ENCODE data around the gene SNX22.

- TF ChIP-seq CTCF (IDR thresholded peaks at IDR 0.05) = no peak
- TF ChIP-seq POLR2A (IDR thresholded peaks at IDR 0.05; ENCODE audit: low read depth) = no peak
Observed at GRCh38 chr15:64137226-64137833, 14.2 kb upstream of the SNX22 start.

Measured in esophagus muscularis mucosa (tissue), 3 donors.